WTC11 (cell line): ENCODE results near the gene MYBPC1. TPM values are rescaled to one million over a fixed set of nuclear protein-coding genes. Genes with fewer than 3 reads are reported as not detected.

Experiments
- ATAC-seq: fragments of 200-7000 bp; cut with Tn5 transposase; 2 replicates; pipeline ENCODE4 v1.10.0; 2021; ENCODE audit warnings: mild to moderate bottlenecking, moderate library complexity
- CTCF ChIA-PET: fragments of 300-600 bp; sonication (Branson Sonifier 250); formaldehyde crosslinking; loops from one replicate; lab custom pipeline; 2021; ENCODE audit warnings: antibody characterized with exemption; lab: Charles Lee
- POLR2A ChIA-PET: fragments of 350-600 bp; sonication (Branson Sonifier 250); formaldehyde crosslinking; loops from one replicate; lab custom pipeline; 2021; ENCODE audit warnings: antibody characterized with exemption; lab: Charles Lee
- DNase-seq: peaks from one replicate; pipeline ENCODE4 v3.0.0; 2021; ENCODE audit warnings: low spot score
- H3K27ac Mint-ChIP-seq: 2 replicates; pipeline ENCODE4 v1.8.0; 2021; ENCODE audit warnings: mixed read lengths
- H3K27me3 Mint-ChIP-seq: 2 replicates; pipeline ENCODE4 v1.8.0; 2021; ENCODE audit warnings: low read depth, mild to moderate bottlenecking, moderate library complexity, mixed read lengths
- H3K36me3 Mint-ChIP-seq: 2 replicates; pipeline ENCODE4 v1.8.0; 2021; ENCODE audit warnings: mixed read lengths
- H3K4me1 Mint-ChIP-seq: 2 replicates; pipeline ENCODE4 v1.8.0; 2022; ENCODE audit warnings: mixed read lengths
- H3K4me3 Mint-ChIP-seq: 2 replicates; pipeline ENCODE4 v1.8.0; 2021; ENCODE audit warnings: mild to moderate bottlenecking, moderate library complexity, mixed read lengths
- H3K9me3 Mint-ChIP-seq: 2 replicates; pipeline ENCODE4 v1.8.0; 2021; ENCODE audit warnings: mixed read lengths
- CREB1 ChIP-seq: sonication (generic); formaldehyde crosslinking; IDR thresholded peaks from 2 replicates; pipeline ENCODE4 v1.8.0; 2023; ENCODE audit warnings: mild to moderate bottlenecking, missing genetic modification reagents
- ELF4 ChIP-seq: sonication (generic); formaldehyde crosslinking; IDR thresholded peaks from 2 replicates; pipeline ENCODE4 v1.8.1; 2022; ENCODE audit warnings: low read depth, mild to moderate bottlenecking, moderate library complexity, missing genetic modification reagents
- EMX1 ChIP-seq: fragments of 250-450 bp; sonication (Bioruptor Pico); IDR thresholded peaks from 2 replicates; pipeline ENCODE4 v1.8.0; 2021; ENCODE audit warnings: mild to moderate bottlenecking
- NFE2L1 ChIP-seq: sonication (generic); formaldehyde crosslinking; IDR thresholded peaks from 2 replicates; pipeline ENCODE4 v1.8.1; 2023; ENCODE audit warnings: missing genetic modification reagents
- OVOL2 ChIP-seq: fragments of 250-450 bp; sonication (Bioruptor Pico); IDR thresholded peaks from 2 replicates; pipeline ENCODE4 v1.9.0; 2021; ENCODE audit warnings: mild to moderate bottlenecking, borderline replicate concordance
- TEAD4 ChIP-seq: sonication (generic); formaldehyde crosslinking; IDR thresholded peaks from 2 replicates; pipeline ENCODE4 v1.8.0; 2022; ENCODE audit warnings: mild to moderate bottlenecking, missing genetic modification reagents
- ZBTB21 ChIP-seq: sonication (generic); formaldehyde crosslinking; IDR thresholded peaks from 2 replicates; pipeline ENCODE4 v1.8.1; 2023; ENCODE audit warnings: mild to moderate bottlenecking, missing genetic modification reagents, borderline replicate concordance
- ZNF317 ChIP-seq: sonication (generic); formaldehyde crosslinking; IDR thresholded peaks from 2 replicates; pipeline ENCODE4 v1.8.1; 2023; ENCODE audit warnings: low read depth, mild to moderate bottlenecking, moderate library complexity, missing genetic modification reagents, borderline replicate concordance
- total RNA-seq: library from RNA; stranded (reverse); gene quantifications from 3 replicates; pipeline ENCODE4 v1.2.3, GENCODE V29; 2021
- TF ChIP-seq, protein P1 (sequence below): sonication (generic); formaldehyde crosslinking; IDR thresholded peaks from 2 replicates; pipeline ENCODE4 v1.8.1; 2023; ENCODE audit warnings: mild to moderate bottlenecking, missing genetic modification reagents
- TF ChIP-seq, protein P2 (sequence below): sonication (generic); formaldehyde crosslinking; IDR thresholded peaks from 2 replicates; pipeline ENCODE4 v1.8.1; 2022; ENCODE audit warnings: missing genetic modification reagents, borderline replicate concordance
- TF ChIP-seq, protein P3 (sequence below): sonication (generic); formaldehyde crosslinking; IDR thresholded peaks from 2 replicates; pipeline ENCODE4 v1.8.0; 2023; ENCODE audit warnings: mild to moderate bottlenecking, missing genetic modification reagents
- TF ChIP-seq, protein P4 (sequence below): sonication (generic); formaldehyde crosslinking; IDR thresholded peaks from 2 replicates; pipeline ENCODE4 v1.8.1; 2022; ENCODE audit warnings: low read depth, mild to moderate bottlenecking, moderate library complexity, missing genetic modification reagents, borderline replicate concordance
- TF ChIP-seq, protein P5 (sequence below): fragments of 250-450 bp; sonication (Bioruptor Pico); IDR thresholded peaks from 2 replicates; pipeline ENCODE4 v1.9.0; 2021; ENCODE audit warnings: mild to moderate bottlenecking
- TF ChIP-seq, protein P6 (sequence below): fragments of 250-450 bp; sonication (Bioruptor Pico); IDR thresholded peaks from 2 replicates; pipeline ENCODE4 v2.1.2; 2022; ENCODE audit warnings: mild to moderate bottlenecking, moderate library complexity
- TF ChIP-seq, protein P7 (sequence below): sonication (generic); formaldehyde crosslinking; conservative IDR thresholded peaks from 2 replicates; pipeline ENCODE4 v1.8.1; 2022; ENCODE audit warnings: mild to moderate bottlenecking, missing genetic modification reagents
- TF ChIP-seq, protein P8 (sequence below): fragments of 250-450 bp; sonication (Bioruptor Pico); IDR thresholded peaks from 2 replicates; pipeline ENCODE4 v1.9.0; 2021; ENCODE audit warnings: mild to moderate bottlenecking, borderline replicate concordance

The MYBPC1 gene
- total RNA-seq, 1 experiment from 2014 or later, result not detected

DNA sequence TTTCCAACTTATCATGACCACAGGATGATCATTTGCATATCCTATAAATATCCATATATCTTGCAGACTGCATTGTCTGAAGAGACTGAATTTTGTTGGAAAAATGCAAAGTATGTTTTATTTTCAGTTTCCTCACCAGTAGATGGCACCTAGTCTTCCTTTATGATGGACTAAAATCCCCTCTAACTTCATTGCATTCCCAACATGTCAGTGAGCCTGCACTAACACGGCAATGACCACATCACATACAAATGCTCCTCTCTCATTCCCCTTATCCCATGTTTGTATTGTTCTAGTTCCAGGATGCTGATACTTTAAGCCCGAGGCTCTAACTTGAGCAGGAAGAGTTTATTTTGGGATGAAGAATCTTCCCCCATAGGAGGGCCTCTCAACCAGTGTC is 24.7 kb upstream of the MYBPC1 start (continued):
- TF ChIP-seq, protein P1, sequence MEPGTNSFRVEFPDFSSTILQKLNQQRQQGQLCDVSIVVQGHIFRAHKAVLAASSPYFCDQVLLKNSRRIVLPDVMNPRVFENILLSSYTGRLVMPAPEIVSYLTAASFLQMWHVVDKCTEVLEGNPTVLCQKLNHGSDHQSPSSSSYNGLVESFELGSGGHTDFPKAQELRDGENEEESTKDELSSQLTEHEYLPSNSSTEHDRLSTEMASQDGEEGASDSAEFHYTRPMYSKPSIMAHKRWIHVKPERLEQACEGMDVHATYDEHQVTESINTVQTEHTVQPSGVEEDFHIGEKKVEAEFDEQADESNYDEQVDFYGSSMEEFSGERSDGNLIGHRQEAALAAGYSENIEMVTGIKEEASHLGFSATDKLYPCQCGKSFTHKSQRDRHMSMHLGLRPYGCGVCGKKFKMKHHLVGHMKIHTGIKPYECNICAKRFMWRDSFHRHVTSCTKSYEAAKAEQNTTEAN, result no peak
- no peak for TF ChIP-seq CREB1 (CRISPR knock-in tag)
- TF ChIP-seq, protein P2, sequence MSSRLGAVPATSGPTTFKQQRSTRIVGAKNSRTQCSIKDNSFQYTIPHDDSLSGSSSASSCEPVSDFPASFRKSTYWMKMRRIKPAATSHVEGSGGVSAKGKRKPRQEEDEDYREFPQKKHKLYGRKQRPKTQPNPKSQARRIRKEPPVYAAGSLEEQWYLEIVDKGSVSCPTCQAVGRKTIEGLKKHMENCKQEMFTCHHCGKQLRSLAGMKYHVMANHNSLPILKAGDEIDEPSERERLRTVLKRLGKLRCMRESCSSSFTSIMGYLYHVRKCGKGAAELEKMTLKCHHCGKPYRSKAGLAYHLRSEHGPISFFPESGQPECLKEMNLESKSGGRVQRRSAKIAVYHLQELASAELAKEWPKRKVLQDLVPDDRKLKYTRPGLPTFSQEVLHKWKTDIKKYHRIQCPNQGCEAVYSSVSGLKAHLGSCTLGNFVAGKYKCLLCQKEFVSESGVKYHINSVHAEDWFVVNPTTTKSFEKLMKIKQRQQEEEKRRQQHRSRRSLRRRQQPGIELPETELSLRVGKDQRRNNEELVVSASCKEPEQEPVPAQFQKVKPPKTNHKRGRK (CRISPR knock-in tag), result no peak
- TF ChIP-seq, protein P3, sequence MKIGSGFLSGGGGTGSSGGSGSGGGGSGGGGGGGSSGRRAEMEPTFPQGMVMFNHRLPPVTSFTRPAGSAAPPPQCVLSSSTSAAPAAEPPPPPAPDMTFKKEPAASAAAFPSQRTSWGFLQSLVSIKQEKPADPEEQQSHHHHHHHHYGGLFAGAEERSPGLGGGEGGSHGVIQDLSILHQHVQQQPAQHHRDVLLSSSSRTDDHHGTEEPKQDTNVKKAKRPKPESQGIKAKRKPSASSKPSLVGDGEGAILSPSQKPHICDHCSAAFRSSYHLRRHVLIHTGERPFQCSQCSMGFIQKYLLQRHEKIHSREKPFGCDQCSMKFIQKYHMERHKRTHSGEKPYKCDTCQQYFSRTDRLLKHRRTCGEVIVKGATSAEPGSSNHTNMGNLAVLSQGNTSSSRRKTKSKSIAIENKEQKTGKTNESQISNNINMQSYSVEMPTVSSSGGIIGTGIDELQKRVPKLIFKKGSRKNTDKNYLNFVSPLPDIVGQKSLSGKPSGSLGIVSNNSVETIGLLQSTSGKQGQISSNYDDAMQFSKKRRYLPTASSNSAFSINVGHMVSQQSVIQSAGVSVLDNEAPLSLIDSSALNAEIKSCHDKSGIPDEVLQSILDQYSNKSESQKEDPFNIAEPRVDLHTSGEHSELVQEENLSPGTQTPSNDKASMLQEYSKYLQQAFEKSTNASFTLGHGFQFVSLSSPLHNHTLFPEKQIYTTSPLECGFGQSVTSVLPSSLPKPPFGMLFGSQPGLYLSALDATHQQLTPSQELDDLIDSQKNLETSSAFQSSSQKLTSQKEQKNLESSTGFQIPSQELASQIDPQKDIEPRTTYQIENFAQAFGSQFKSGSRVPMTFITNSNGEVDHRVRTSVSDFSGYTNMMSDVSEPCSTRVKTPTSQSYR (CRISPR knock-in tag), result no peak
- no peak for TF ChIP-seq EMX1 (CRISPR knock-in tag)
- TF ChIP-seq, protein P4, sequence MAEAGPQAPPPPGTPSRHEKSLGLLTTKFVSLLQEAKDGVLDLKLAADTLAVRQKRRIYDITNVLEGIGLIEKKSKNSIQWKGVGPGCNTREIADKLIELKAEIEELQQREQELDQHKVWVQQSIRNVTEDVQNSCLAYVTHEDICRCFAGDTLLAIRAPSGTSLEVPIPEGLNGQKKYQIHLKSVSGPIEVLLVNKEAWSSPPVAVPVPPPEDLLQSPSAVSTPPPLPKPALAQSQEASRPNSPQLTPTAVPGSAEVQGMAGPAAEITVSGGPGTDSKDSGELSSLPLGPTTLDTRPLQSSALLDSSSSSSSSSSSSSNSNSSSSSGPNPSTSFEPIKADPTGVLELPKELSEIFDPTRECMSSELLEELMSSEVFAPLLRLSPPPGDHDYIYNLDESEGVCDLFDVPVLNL (CRISPR knock-in tag), result no peak

DNA sequence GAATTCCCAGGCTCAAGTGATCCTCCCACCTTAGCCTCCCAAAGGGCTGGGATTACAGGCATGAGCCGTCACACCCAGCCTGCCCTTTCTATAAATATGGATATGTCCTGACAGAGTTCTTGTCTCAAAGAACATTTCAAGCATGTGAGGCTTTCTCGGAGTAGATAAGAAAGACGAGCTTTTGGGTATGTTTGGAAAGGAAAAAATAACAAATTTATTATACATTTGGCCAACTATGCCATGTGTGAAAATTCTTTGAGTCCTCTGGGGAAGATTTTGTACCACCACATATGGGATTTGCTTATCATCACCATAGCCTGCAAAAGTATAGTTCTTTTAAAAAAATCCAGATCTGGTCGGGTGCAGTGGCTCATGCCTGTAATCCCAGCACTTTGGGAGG is 23.7 kb upstream of the MYBPC1 start:
- no peaks in the 10 kb centered on the region for H3K27me3 Mint-ChIP-seq
- no peaks in the 10 kb centered on the region for H3K36me3 Mint-ChIP-seq
- H3K4me3 Mint-ChIP-seq, result no peak overlapping the region
- TF ChIP-seq OVOL2 (CRISPR knock-in tag) (no peak), ELF4 (CRISPR knock-in tag) (no peak), NFE2L1 (CRISPR knock-in tag) (no peak)
- TF ChIP-seq, protein P3 (CRISPR knock-in tag), result no peak
- no peak overlapping the region for H3K27ac Mint-ChIP-seq
- ChIA-PET POLR2A (no interaction called here), CTCF (no interaction called here)
- no peaks in the 10 kb centered on the region for H3K9me3 Mint-ChIP-seq
- H3K4me1 Mint-ChIP-seq, result peaks cover 32% of the 10 kb centered on the region
- DNase-seq, result no peak
- no peak for ATAC-seq

DNA sequence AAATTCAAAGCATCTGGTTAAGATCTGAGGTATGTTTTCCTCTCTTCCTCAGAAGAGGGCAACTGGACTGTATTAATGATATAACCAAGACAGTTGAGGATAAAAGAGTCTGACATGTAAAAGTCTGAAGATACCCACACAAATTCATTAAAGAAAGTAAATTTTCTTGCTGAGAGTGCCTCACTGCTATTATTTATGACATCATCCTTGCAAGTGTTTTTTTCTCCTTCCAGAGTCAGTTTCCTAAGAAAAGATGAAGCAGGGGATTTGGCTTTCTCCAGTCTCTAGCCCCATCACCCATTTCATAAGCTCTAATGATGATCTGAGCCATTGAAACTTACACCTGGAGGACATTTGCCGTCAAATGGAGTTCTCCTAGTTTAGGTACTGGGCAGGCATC is 21.0 kb upstream of the MYBPC1 start:
- H3K27me3 Mint-ChIP-seq, result no peaks in the 10 kb centered on the region
- H3K27ac Mint-ChIP-seq, result no peak overlapping the region
- DNase-seq (no peak), ATAC-seq (no peak)
- ChIA-PET POLR2A (no interaction called here), CTCF (no interaction called here)
- no peaks in the 10 kb centered on the region for H3K36me3 Mint-ChIP-seq
- H3K9me3 Mint-ChIP-seq, result no peaks in the 10 kb centered on the region
- H3K4me1 Mint-ChIP-seq, result peaks cover 13% of the 10 kb centered on the region
- H3K4me3 Mint-ChIP-seq, result no peak overlapping the region
- TF ChIP-seq, protein P5, sequence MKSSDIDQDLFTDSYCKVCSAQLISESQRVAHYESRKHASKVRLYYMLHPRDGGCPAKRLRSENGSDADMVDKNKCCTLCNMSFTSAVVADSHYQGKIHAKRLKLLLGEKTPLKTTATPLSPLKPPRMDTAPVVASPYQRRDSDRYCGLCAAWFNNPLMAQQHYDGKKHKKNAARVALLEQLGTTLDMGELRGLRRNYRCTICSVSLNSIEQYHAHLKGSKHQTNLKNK (CRISPR knock-in tag), result no peak
- TF ChIP-seq, protein P6, sequence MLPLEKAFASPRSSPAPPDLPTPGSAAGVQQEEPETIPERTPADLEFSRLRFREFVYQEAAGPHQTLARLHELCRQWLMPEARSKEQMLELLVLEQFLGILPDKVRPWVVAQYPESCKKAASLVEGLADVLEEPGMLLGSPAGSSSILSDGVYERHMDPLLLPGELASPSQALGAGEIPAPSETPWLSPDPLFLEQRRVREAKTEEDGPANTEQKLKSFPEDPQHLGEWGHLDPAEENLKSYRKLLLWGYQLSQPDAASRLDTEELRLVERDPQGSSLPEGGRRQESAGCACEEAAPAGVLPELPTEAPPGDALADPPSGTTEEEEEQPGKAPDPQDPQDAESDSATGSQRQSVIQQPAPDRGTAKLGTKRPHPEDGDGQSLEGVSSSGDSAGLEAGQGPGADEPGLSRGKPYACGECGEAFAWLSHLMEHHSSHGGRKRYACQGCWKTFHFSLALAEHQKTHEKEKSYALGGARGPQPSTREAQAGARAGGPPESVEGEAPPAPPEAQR (CRISPR knock-in tag), result no peak
- TF ChIP-seq TEAD4 (no peak), ZNF317 (no peak), ZBTB21 (CRISPR knock-in tag) (no peak), ELF4 (CRISPR knock-in tag) (no peak)
- TF ChIP-seq, protein P7, sequence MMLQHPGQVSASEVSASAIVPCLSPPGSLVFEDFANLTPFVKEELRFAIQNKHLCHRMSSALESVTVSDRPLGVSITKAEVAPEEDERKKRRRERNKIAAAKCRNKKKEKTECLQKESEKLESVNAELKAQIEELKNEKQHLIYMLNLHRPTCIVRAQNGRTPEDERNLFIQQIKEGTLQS, result no peak
- TF ChIP-seq, protein P8, sequence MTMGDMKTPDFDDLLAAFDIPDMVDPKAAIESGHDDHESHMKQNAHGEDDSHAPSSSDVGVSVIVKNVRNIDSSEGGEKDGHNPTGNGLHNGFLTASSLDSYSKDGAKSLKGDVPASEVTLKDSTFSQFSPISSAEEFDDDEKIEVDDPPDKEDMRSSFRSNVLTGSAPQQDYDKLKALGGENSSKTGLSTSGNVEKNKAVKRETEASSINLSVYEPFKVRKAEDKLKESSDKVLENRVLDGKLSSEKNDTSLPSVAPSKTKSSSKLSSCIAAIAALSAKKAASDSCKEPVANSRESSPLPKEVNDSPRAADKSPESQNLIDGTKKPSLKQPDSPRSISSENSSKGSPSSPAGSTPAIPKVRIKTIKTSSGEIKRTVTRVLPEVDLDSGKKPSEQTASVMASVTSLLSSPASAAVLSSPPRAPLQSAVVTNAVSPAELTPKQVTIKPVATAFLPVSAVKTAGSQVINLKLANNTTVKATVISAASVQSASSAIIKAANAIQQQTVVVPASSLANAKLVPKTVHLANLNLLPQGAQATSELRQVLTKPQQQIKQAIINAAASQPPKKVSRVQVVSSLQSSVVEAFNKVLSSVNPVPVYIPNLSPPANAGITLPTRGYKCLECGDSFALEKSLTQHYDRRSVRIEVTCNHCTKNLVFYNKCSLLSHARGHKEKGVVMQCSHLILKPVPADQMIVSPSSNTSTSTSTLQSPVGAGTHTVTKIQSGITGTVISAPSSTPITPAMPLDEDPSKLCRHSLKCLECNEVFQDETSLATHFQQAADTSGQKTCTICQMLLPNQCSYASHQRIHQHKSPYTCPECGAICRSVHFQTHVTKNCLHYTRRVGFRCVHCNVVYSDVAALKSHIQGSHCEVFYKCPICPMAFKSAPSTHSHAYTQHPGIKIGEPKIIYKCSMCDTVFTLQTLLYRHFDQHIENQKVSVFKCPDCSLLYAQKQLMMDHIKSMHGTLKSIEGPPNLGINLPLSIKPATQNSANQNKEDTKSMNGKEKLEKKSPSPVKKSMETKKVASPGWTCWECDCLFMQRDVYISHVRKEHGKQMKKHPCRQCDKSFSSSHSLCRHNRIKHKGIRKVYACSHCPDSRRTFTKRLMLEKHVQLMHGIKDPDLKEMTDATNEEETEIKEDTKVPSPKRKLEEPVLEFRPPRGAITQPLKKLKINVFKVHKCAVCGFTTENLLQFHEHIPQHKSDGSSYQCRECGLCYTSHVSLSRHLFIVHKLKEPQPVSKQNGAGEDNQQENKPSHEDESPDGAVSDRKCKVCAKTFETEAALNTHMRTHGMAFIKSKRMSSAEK (CRISPR knock-in tag), result no peak
